HEK293T (cell line): ENCODE measurements around the gene NPDC1.

ENCODE experiments used
- ARNT ChIP-seq: fragments of 450-650 bp; IDR thresholded peaks from 2 replicates; pipeline ENCODE4 v1.6.1; 2017; ENCODE audit warnings: mild to moderate bottlenecking
- FOXK2 ChIP-seq: fragments of 450-650 bp; IDR thresholded peaks from 2 replicates; pipeline ENCODE4 v1.6.1; 2016; ENCODE audit warnings: mild to moderate bottlenecking
- FOXM1 ChIP-seq: fragments of 450-650 bp; IDR thresholded peaks from 2 replicates; pipeline ENCODE4 v1.6.1; 2017; ENCODE audit warnings: mild to moderate bottlenecking, borderline replicate concordance
- HDGF ChIP-seq: fragments of 450-650 bp; IDR thresholded peaks from 2 replicates; pipeline ENCODE4 v1.6.1; 2017; ENCODE audit warnings: antibody characterized with exemption, borderline replicate concordance

GRCh38 chr9:137028263-137029057 lies 17.5 kb downstream of the NPDC1 start:
- TF ChIP-seq HDGF, result no peak
- no peak for TF ChIP-seq ARNT
- no peak for TF ChIP-seq FOXM1
- TF ChIP-seq FOXK2, result no peak
